HG03432 (cell line): ENCODE measurements around the gene IQSEC1.

Source experiments
- ATAC-seq: cut with Tn5 transposase; IDR thresholded peaks from one replicate; pipeline ENCODE4 v1.9.1; 2021; ENCODE audit warnings: mild to moderate bottlenecking, moderate library complexity; ENCODE audit not compliant: unreplicated experiment

Gene IQSEC1

DNA sequence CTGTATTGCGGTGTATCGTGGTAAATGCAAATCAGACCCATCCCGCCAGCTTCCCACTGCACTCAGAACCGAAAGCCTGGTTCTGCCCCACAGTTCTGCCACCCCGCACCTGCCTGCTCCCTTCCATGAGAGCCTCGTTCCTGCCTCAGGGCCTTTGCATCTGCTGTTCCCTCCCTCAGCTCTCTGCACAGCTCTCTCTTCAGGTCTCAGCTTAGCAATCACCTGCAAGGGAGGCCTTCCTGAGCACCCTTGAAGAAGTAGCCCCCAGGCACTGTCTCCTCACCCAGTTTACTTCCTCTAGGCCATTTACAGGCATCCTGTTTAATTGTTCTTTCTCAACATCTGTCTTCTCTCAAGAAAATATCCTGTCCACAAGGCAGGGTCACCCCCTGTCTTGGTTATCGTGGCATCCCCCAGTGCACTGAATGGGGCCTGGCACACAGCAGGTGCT, 13.3 kb upstream of the IQSEC1 start:
- ATAC-seq, result no peak

GRCh38 chr3:13085846-13086179, 12.6 kb upstream of the IQSEC1 start:
- no peak for ATAC-seq

DNA sequence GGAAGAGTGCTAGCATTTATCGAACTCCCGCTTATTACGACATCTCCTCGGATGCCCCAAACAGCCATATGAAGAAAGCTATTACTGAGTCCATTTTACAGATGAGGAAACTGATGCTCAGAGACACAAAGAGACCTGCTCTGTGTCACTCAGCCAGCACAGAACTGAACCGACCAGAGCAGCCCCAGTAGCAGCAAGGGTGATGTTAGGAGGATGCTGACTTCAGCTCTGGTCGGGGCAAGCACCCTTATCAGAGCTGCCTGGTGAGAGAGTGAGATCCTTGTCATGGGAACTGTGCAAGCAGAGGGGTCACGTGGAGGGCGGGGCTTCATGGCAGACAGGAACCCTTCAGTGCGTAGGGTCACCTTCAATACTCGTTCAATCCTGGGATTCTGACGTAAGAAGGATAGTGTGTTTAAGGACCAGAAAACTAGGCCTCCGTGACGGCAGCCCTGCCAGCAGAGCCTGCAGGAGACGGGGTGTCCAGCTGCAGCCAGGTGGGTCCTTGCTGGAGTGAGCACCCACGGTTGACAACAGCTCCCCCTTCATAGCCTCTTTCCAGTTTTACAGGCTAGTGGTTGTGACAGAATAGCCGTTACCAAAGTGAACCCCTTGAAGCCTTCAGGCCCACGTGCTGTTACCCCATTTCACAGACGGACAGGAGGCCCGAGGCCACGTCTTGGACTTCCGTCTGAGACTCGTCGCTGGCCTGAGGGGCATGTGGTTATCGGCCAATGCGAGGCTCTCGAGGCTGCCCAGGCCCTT, 12.0 kb upstream of the IQSEC1 start:
- no peak for ATAC-seq

- peak; percentile 47 for ATAC-seq
These were observed 10.7 kb upstream of the IQSEC1 start for GRCh38 chr3:13083898-13084297.

DNA sequence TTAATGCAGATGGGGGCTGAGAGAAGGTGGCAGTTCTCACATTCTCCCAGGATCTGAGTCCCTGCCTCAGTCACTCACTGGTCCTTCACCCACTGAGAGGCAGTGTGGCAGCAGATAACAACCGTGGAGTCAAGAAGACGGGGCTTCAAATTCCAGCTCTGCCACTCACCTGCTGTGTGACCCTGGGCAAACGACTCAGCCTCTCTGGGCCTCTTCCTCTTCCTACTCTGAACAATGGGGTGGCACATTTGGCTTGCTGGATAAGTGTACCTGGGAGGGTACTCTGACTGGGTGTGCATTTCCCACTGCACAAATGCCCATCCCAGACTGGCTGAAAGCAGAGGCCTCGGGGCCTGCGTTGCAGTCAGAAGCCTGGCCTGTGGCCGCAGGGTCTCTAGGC, 10.0 kb upstream of the IQSEC1 start:
- no peak for ATAC-seq

DNA sequence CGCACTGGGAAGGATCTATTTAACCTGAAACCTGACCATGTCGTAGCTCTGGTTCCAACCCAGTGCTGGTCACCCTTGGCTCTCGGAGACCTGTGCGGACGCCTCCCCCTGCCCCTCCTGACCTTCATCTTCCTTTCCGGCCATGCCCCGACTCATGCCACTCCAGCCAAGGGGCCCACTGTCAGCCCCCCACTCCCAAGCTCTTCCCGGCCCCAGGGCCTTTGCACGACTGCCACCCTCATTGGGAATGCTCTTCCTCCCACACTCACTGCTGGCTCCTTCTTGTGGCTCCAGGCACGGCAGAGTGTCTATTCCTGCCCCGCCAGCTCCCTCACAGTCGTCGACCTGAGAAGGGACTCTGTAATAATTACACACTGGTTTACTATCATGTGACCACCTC, 9.4 kb upstream of the IQSEC1 start:
- no peak for ATAC-seq

DNA sequence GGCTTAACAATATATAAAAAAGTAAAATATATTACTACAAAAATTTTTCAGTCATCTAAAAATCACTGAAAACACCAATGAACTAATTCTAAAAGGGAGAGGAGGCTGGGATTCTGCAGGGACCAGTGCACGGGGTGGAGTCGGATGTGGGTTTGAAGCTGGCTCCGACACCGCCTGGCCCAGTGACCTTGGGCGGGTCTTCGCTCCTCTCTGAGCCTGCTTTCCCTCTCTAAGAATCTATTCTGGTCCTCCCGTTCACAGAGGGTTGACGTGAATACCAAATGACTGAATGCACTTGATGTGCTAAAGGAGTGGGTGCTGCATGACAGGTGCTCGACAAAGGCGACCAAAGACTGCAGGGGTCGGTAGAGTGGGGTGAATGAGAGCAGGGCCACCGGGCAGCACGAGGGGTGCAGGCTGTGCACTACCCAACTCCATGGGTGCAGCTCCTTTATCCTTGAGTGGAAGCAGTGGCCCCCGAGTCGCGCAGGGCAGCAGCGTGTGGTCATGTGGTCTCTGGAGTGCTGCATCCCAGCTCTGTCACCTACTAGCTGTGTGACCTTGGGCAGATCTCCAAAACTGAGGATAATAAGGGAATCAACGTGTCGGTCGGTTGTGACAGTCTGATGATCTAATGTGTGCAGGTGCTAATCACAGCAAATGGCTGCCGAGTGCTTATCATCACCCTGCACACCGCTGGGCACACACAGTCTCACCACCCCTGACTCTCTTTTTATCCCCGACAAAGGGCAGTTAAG, 8.6 kb upstream of the IQSEC1 start:
- ATAC-seq, result no peak

DNA sequence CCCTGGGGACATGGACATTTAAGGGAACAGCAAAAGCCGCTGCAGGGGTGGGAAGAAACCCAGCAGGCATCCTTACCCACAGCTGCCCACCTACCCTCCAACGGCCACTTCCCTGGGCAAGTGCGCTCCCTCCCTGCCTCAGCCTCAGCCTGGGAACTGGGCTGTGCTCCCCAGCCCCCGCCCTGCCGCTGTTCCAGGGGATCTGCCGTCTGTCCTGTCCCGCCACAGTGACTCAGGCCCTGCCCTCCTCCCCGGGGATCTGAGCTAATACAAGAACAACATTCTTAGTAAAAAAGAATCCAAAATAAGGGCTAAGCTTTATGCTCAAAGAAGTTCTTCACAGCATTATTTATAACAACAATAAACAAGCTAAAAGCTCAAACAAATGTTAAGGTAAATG, 7.4 kb upstream of the IQSEC1 start:
- no peak for ATAC-seq

DNA sequence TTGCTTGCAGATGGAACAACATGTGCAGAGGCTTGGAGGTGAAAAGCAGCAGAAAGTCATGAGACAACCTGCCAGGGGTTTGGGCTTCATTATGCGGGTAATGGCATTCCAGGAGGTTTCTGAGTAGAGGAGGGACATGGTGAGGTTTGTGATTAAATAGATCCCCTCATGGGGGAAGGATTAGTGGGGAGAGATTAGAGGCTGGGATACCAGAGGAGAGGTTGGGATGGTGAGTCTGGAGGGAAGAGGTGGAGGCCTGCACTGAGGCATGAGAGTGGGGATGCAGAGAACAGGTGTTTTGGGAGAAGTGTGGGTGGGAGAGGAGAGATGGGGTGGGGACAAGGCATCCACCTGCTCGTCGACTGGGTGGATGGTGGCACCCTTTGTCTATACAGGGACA, 6.8 kb upstream of the IQSEC1 start:
- ATAC-seq, result no peak

DNA sequence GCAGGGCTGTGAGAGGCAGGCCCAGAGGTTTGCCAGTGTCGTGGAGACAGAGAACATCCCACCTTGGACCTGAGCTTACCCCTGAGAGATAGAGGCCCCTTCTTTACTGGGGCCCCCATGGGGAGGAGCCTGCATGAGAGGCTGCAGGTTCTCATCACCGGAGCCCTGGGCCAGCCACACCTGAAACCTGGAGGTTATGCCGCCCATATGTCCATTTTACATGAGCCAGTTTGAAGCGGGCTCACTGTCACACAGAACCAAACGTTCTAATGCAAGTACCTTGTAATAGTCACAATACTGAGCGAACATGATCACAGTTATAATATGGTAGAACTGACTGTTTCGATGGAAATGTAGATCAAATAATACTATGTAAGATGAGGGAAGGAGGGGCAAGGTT, 6.3 kb upstream of the IQSEC1 start:
- ATAC-seq, result no peak

GRCh38 chr3:13079051-13079450, 5.8 kb upstream of the IQSEC1 start:
- no peak for ATAC-seq

DNA sequence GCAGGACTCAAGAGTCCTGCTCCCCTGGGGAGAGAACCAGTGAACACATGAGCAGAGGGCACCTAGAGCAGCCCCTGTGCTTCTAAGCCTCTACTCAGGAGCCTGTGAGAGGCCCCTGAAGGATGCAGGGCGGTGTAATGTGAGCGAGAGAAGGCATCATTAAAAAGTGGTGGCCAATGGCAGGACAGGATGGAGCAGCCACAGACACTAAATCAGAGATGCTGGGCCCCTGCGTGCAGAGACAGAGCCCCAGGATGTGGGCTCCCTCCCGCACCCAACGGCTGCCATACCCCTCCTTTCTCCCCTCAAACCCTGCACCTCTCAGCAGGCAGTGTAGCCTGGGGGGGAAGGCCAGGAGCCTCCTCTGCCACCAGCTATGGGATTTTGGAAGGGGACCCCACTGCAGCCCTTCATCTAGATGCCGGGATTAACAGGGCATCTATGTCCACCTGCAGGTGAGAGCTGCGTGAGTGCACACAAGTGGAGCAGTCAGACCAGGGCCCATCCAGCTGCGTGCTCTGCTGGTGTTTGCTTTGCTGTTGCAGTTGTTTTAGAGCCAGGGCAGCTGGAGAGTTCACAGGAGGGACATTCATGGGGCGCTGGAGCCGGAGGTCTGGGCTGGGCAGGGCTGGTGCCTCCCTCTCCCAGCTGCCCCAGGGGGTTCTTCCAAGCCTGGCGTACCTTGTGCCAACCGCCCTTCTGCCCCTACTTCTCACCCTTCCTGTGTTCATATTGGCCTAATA, 5.1 kb upstream of the IQSEC1 start:
- ATAC-seq, result no peak

DNA sequence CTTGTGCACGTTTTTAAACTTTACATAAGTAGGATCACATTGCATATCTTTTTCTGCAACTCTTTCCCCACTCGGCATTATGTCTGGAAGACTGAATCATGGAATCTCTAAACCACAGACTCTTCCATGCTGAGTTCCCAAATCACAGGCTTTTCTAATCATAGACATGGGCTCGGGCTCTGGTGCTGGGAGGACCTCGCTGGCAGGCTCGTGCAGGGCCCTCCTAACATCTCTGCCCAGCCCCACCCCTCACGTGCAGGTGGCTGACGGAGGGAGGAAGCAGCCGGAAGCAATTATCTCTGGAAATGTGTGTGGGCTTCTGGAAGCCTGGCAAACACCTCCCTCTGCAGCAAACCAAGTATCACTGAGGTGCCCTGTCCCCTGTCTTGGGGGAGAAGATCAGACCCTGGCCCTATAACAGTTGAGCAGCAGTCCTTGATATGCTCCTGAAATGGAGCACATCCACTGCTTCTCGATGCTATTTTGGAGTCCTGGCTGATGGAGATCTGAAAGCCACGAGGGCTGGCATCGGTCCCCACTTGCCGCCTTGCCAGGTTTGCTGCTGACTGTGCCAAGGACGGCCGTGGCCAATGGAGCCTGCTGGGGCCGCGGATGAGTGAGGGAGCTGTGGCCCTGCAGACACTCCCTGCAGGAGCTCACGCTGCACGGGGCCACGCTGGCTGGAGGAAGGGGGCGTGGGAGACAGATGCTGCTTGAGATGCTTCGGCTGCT, 4.4 kb upstream of the IQSEC1 start:
- no peak for ATAC-seq

- no peak for ATAC-seq
These were observed 2.9 kb upstream of the IQSEC1 start for GRCh38 chr3:13075986-13076654.

DNA sequence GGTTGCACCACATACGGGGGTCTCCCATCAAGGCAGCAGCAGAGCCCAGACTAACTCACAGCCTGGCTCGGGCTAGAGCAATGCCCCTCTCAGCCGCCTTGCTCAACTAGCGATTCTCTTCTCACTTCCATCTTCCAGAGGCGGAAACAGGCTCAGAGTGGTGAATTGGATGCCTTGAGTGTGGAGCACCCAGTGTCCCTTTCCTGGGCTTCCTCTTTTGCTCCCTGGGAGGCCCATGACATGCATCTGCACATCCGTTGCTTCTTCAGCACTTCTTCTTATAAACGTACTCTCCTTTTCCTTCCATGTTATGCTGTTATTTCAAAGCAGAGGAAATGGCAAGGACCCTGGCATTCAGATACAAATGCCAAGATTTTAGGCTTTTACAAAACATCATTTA, 2.1 kb upstream of the IQSEC1 start:
- ATAC-seq, result no peak

- ATAC-seq, result no peak
These were observed 762 bp upstream of the IQSEC1 start for GRCh38 chr3:13074006-13074375.

- ATAC-seq, result peak; percentile 36
These were observed 466 bp downstream of the IQSEC1 start for GRCh38 chr3:13072600-13073325.

- peak; percentile 61 for ATAC-seq
These were observed 1.0 kb downstream of the IQSEC1 start for GRCh38 chr3:13072239-13072599.

DNA sequence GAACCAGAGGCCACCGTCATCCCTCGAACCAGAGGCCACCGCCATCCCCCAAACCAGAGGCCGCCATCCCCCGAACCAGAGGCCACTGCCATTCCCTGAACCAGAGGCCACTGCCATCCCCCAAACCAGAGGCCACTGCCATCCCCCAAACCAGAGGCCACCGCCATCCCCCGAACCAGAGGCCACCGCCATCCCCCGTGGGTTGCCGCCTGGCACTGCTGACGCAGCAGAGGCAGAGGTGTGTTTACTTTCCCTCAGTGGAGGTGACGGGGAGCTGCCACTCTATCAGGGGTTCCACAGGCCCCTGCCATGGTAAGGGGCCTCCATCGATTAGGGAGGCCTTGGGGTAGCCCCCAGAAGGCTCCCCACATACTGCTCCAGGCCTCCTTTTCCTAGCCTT, 1.5 kb downstream of the IQSEC1 start:
- no peak for ATAC-seq

GRCh38 chr3:13070391-13071070, 2.7 kb downstream of the IQSEC1 start:
- ATAC-seq, result no peak
